Measurements from ENCODE around the gene LRG1. TPM values are rescaled to one million over a fixed set of nuclear protein-coding genes. Genes with fewer than 3 reads are reported as not detected.

The LRG1 gene
- total RNA-seq, 1 donor from 2014 or later, result 1.0 TPM

GRCh38 chr19:4537953-4538600 is 1.8 kb downstream of the LRG1 start:
- no peak overlapping the region for H3K4me3 Mint-ChIP-seq (ENCODE audit: unreplicated experiment)
- TF ChIP-seq CTCF (IDR thresholded peaks at IDR 0.05; ENCODE audit: partially characterized antibody, unreplicated experiment), result no peak
- no peak overlapping the region for H3K27ac Mint-ChIP-seq (ENCODE audit: unreplicated experiment)
- H3K4me1 Mint-ChIP-seq (ENCODE audit: low read depth, unreplicated experiment), result no peaks in the 10 kb centered on the region
- DNase-seq, result no peak
- peaks cover 11% of the 10 kb centered on the region for H3K36me3 Mint-ChIP-seq (ENCODE audit: unreplicated experiment)
- H3K9me3 Mint-ChIP-seq (ENCODE audit: unreplicated experiment), result peaks cover 8% of the 10 kb centered on the region
- peaks cover 11% of the 10 kb centered on the region for H3K27me3 Mint-ChIP-seq (ENCODE audit: unreplicated experiment)

- no peak for TF ChIP-seq CTCF (IDR thresholded peaks at IDR 0.05; ENCODE audit: partially characterized antibody, unreplicated experiment)
- Mint-ChIP-seq H3K36me3 (ENCODE audit: unreplicated experiment) (peaks cover 11% of the 10 kb centered on the region), H3K4me1 (ENCODE audit: low read depth, unreplicated experiment) (no peaks in the 10 kb centered on the region), H3K4me3 (ENCODE audit: unreplicated experiment) (no peak overlapping the region), H3K27me3 (ENCODE audit: unreplicated experiment) (peaks cover 11% of the 10 kb centered on the region), H3K9me3 (ENCODE audit: unreplicated experiment) (peaks cover 7% of the 10 kb centered on the region), H3K27ac (ENCODE audit: unreplicated experiment) (no peak overlapping the region)
- DNase-seq, result no peak
These were observed 3.0 kb downstream of the LRG1 start for GRCh38 chr19:4536798-4537197.

GRCh38 chr19:4534836-4535658 is 4.8 kb downstream of the LRG1 start, which contains the start of gene PLIN5:
Gene PLIN5 (minus strand): TSS chr19:4535224. CDS start chr19:4534074, 1,150 bp downstream.
- peak; percentile 87 for DNase-seq
- peak within 1 kb of the TSS; percentile 64 for H3K4me3 Mint-ChIP-seq (ENCODE audit: unreplicated experiment)
- H3K4me1 Mint-ChIP-seq (ENCODE audit: low read depth, unreplicated experiment), result no peaks in the 10 kb centered on the region
- H3K27ac Mint-ChIP-seq (ENCODE audit: unreplicated experiment), result no peak within 1 kb of the TSS
- peaks cover 9% of the 10 kb centered on the region for H3K27me3 Mint-ChIP-seq (ENCODE audit: unreplicated experiment)
- H3K9me3 Mint-ChIP-seq (ENCODE audit: unreplicated experiment), result peaks cover 5% of the 10 kb centered on the region
- TF ChIP-seq CTCF (IDR thresholded peaks at IDR 0.05; ENCODE audit: partially characterized antibody, unreplicated experiment), result no peak
- H3K36me3 Mint-ChIP-seq (ENCODE audit: unreplicated experiment), result peaks cover 10% of the 10 kb centered on the region

GRCh38 chr19:4533835-4534424 is 5.9 kb downstream of the LRG1 start:
- H3K4me1 Mint-ChIP-seq (ENCODE audit: low read depth, unreplicated experiment), result no peaks in the 10 kb centered on the region
- H3K27me3 Mint-ChIP-seq (ENCODE audit: unreplicated experiment), result peaks cover 3% of the 10 kb centered on the region
- no peak overlapping the region for H3K27ac Mint-ChIP-seq (ENCODE audit: unreplicated experiment)
- no peak for DNase-seq
- H3K9me3 Mint-ChIP-seq (ENCODE audit: unreplicated experiment), result peaks cover 4% of the 10 kb centered on the region
- H3K4me3 Mint-ChIP-seq (ENCODE audit: unreplicated experiment), result no peak overlapping the region
- TF ChIP-seq CTCF (IDR thresholded peaks at IDR 0.05; ENCODE audit: partially characterized antibody, unreplicated experiment), result no peak
- H3K36me3 Mint-ChIP-seq (ENCODE audit: unreplicated experiment), result peaks cover 1% of the 10 kb centered on the region
